Metanephros (tissue), 2 donors: ENCODE measurements around the gene GPR149. TPM values are rescaled to one million over a fixed set of nuclear protein-coding genes. Genes with fewer than 3 reads are reported as not detected.

Experiments
- small RNA-seq: library from RNA; depleted of rRNA; stranded (forward); fragments of <200 nt; gene quantifications from one replicate; pipeline ENCODE3, GENCODE V24; 2014; ENCODE audit warnings: low replicate concordance
- total RNA-seq: library from RNA; depleted of rRNA; stranded (reverse); fragments of >200 nt; gene quantifications from one replicate; pipeline ENCODE4 v1.2.3, GENCODE V29; 2014

Gene GPR149, protein sequence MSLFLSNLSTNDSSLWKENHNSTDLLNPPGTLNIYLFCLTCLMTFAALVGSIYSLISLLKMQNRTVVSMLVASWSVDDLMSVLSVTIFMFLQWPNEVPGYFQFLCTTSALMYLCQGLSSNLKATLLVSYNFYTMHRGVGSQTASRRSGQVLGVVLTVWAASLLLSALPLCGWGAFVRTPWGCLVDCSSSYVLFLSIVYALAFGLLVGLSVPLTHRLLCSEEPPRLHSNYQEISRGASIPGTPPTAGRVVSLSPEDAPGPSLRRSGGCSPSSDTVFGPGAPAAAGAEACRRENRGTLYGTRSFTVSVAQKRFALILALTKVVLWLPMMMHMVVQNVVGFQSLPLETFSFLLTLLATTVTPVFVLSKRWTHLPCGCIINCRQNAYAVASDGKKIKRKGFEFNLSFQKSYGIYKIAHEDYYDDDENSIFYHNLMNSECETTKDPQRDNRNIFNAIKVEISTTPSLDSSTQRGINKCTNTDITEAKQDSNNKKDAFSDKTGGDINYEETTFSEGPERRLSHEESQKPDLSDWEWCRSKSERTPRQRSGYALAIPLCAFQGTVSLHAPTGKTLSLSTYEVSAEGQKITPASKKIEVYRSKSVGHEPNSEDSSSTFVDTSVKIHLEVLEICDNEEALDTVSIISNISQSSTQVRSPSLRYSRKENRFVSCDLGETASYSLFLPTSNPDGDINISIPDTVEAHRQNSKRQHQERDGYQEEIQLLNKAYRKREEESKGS
- total RNA-seq = not detected

GRCh38 chr3:154430014-154430413 is at the start of gene GPR149:
Gene GPR149 (minus strand): TSS chr3:154430190. CDS start chr3:154429615, 575 bp downstream.

GRCh38 chr3:154323891-154324738 is 105.9 kb downstream of the GPR149 start, which contains the start of gene DHX36:
Gene DHX36 (minus strand): TSS chr3:154324487. CDS start chr3:154324416, 71 bp downstream.

Small RNAs within 50 kb of the gene (small RNA-seq; reads per million reads assigned to genes)
- gene RF01210 = not detected

Other genes starting within 250 kb of the GPR149 start
- gene DHX36, start 105.7 kb downstream of the GPR149 start, total RNA-seq = 67.3 TPM